ENCODE results near the gene SLC39A1.
A peak's percentile ranks its signal among the peaks of the same experiment; 100 is the strongest.

SLC39A1 gene

DNA sequence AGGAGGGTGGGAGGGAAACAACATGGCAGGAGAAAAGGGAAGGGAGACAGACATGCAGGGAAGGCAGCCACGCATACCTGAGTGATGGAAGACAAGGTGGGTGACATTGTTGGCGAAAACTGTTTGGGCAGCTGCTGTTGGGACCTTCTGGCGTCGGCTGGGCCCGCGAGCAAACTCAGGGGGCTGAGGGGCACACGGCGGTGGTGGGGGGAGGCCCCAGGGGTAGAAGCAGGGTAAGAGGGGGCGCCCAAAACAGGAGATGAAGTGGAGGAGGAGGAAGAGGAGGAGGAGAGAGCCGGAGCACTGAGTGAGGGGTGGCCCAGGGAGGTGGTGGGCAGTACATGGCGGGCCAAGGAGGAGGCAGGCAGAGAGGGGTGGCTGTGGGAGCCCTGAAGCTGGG lies 12.2 kb downstream of the SLC39A1 start:
- H3K4me3 ChIP-seq (ENCODE audit: low read length): no peak overlapping the region
- no peak for TF ChIP-seq ZNF274 (IDR thresholded peaks at IDR 0.05; ENCODE audit: low read depth, low read length)

DNA sequence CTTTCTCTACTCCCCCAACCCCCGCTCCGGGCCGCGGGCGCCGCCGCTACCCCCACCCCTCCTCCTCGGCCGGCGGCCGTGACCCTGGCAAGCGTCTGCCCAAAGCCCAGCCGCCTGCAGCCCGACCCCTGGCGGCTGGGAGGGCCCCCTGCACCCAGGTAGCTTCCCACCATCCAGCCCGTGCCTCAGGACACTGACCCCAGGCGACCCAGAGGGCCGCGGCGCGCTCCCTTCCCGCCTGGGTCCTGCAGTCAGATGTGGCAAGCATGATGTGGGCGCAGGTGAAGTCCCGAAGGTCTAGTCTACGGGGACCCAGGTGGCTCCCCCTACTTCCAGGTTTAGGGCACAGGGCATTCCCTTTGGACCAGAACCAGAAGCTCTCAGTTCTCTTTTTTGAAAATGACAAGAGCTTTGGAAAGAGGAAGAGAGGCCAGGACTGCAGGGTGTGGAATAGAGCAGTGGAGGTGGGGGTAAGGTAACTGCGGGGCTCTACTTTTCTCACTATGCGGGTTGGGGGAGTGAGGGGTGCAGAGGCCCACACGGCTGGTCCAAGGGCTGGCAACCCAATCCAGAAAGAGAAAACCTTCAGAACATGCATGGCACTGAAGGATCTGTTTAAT lies 16.6 kb downstream of the SLC39A1 start, which contains the start of gene DENND4B:
Gene DENND4B, minus strand, starts transcription at position 97 of the 620 bp plus-strand sequence. CDS start 2,344 bp downstream, outside the sequence.
- no peak for TF ChIP-seq ZNF274 (IDR thresholded peaks at IDR 0.05; ENCODE audit: low read depth, low read length)
- H3K4me3 ChIP-seq (ENCODE audit: low read length): peak within 1 kb of the TSS; percentile 69

DNA sequence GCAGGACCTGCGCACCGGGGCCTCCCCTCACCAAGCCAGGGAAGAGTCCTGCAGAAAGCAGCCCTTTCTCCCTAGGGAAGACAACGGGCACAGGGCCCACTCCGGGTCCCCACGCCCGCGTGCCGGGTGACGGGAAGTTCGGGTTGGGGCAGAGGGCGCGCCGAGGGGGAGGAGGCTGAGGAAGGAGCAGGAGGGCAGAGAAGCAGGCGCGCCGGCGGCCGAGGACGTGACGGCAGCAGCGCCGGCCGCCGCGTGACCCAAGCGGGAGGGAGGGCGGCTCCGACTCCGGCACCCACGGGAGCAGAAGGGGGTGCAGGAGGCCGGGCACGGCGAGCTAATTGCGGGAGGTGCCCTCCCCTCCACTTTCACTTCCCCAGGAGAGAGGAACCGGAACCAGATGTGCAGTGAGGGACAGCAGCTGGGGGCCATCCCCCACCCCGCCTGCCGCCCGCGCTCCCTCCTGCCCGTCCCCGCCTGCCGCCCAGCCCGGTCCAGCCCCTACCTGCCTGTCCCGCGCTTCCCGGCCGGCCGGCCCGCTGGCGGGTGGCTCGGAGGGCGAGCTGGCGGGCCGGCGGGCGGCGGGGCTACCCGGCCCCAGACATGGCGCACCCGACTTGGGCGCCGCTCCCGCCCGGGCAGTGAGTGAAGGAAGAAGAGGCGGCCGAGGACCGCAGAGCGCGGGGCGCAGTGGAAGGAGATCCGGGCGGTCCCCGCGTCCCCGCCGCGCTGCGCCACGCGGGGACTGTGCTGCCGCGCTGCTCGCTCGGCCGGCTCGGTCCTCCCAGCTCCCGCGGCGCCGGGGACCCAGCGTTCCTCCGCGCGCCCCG lies 17.3 kb downstream of the SLC39A1 start:
- H3K4me3 ChIP-seq (ENCODE audit: low read length): peak overlapping the region; percentile 69
- no peak for TF ChIP-seq ZNF274 (IDR thresholded peaks at IDR 0.05; ENCODE audit: low read depth, low read length)

DNA sequence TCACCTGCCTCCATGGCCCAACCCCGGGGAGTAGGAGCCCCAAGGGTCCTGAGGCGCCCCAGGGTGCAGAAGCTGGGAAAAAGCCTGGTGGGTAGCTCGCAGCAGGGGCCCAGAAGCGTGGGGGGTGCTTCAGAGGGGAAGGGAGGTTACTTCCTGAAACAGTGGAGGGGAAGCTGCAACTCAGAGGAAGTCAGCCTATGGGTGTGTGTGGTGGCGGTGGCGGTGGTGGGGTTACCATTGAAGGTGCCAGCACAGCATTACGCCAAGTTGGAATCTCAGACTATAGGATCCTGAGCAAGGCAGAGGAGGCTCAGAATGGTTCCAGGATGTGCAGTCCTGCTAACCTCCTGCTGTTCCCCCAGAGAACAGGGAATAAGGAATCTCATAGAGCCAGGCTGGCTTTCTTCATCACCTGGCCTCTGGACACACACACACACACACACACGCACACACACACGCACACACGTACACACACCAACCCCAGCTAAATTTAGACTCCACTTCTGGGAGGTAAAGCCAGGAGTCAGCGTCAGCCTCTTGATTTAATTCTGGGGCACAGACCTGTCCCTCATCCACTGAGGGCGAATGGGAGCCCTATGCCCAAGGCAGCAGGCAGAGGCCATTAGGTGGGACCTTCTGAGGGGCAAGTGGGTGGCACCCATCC lies 18.1 kb downstream of the SLC39A1 start:
- peak overlapping the region; percentile 69 for H3K4me3 ChIP-seq (ENCODE audit: low read length)
- no peak for TF ChIP-seq ZNF274 (IDR thresholded peaks at IDR 0.05; ENCODE audit: low read depth, low read length)

DNA sequence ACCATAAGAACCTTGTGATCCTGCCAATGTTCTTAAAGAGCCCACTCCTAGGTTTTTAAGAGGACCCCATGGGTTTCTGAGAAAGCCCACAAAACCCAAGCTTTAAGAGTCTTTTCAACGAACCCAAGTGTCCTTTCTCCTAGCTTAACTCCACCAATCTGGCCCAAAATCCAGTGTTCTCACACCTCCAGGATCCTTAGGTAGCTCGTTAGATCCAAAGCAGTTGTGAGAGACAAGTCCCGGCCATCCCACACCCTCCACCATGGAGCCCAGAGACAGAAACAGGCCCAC lies 18.6 kb downstream of the SLC39A1 start:
- TF ChIP-seq ZNF274 (IDR thresholded peaks at IDR 0.05; ENCODE audit: low read depth, low read length): no peak
- peak overlapping the region; percentile 69; the same call in 1 of the 2 replicates for H3K4me3 ChIP-seq (ENCODE audit: low read length)

DNA sequence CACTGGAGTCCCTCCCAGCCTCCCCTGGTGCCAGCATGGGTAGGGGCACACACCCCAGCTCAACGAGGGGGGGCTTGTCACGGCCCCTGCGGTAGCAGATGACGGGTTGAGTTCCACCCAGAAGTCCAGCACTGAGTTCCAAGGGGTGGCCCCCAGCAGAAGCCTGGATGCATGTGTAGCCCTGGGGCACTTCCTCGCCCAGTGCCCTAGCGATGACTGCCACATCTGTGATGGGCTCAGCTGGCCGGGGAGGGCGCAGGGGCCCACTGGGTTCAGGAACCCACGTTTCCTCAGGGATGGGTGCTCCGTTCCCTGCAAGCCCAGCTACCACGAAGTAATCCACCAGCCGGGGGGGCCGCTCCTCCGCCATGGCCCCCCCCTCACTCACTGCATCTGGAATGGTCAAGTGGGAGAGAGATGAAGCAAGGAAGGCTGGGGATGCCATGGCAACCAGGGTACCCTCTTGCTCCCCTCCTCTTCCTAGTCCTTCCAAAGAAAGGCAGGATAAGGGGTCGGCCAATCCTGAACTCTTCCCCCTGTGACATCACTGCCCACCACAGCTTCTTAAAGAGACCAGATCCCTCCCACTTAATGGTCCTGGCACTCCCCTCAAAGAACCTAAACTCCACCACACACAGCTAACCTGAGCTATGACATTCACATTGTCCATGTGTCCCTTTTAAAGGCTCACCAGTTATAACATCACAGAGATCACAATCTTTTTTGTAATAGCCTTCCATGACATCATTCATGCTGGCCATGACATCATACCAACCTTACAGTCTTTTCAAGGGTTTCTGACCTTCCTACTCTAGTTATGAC lies 19.1 kb downstream of the SLC39A1 start:
- TF ChIP-seq ZNF274 (IDR thresholded peaks at IDR 0.05; ENCODE audit: low read depth, low read length): no peak
- H3K4me3 ChIP-seq (ENCODE audit: low read length): peak overlapping the region; percentile 69; the same call in 1 of the 2 replicates

DNA sequence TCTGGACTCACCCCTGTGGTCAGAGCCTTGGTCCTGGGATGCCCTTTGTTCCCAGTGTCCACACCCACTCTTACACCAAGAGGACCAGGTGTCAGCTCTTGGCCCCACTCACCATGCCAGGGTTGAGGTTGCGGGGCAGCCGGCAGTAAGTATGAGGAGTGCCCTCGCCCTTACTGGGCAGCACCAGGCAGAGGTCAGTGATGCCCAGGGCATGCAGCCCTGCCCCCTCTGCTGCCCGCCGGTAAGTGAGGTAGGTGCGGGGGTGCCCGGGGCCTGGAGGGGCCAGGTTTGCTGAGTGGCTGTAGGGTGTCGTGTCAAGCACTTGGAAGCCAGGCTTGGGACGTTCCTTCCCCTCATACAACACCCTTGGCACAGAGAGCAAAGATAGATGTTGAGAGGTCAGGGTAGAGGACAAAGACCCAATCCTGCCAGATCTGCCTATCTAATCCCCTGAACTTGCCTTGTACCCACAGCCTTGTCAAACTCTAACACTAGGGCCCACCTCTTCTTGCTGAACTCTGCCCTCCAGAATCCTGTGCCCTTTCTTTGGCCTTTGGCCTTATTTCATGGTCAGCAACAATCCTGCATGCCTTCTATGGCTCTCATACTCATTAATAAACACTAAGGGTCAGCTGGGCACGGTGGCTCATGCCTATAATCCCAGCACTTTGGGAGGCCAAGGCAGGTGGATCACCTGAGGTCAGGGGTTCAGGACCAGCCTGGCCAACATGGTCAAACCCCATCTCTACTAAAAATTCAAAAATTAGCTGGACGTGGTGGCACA lies 20.4 kb downstream of the SLC39A1 start:
- no peak for TF ChIP-seq ZNF274 (IDR thresholded peaks at IDR 0.05; ENCODE audit: low read depth, low read length)
- no peak overlapping the region for H3K4me3 ChIP-seq (ENCODE audit: low read length)

DNA sequence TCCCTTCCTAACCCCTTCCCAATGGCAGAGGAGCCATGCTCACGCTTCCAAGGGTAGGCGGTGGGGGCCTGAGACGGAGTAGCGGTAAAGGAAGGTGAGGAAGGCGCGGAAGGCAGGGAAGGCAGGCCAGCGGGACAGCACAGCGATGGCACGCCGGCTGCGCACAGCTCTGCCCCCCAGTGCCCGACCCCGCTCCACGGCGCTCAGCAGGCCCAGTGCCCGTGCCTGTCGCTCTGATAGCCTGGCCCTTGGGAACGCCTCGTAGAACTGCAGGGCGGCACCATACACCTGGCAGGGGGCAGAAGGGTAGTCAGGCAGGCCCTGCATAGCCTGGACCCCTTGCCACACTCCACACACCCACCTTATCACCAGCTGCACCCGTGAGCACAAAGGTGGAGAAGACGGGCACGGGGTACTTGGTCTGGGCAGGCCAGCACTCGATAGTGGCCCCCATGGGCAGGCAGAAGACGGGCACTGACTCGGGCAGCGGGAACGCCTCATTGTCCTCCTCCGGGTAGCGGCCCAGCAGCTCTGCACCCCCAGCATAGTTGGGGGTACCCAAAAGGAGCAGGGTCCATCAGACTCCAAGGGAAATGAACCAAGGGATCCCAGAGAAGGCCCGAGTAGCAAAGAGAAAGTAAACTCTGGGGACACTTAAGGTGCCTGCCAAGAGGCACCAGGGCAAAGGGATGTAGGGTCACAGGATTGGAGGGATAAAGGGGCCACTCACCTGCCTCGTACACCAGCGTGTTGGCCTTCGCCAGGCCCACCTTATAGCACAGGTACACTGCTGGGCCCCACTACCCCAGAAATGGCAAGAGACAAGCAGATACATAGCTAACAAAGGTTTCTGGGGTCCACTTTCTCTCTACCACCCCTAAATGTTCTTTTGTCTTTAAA lies 21.3 kb downstream of the SLC39A1 start:
- TF ChIP-seq ZNF274 (IDR thresholded peaks at IDR 0.05; ENCODE audit: low read depth, low read length): no peak
- no peak overlapping the region for H3K4me3 ChIP-seq (ENCODE audit: low read length)

DNA sequence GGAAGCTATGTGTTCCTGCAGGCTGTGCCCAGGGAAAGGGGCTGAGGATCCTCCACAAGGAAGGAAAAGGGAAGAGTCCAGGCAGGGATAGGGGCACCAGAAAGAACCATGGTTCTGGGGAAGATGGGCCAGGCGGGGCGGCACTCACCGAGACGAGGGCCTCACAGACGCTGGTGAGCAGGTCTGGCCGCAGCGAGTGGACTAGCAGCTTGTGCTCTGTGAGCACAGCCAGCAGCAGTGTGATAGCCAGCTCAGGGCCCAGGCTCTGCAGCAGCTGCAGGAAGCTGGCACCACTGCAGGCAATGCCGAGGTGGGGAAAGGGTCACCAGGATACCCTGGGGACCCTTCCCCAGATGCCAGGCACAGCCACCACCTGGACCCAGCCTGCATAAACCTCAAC lies 22.6 kb downstream of the SLC39A1 start:
- no peak for TF ChIP-seq ZNF274 (IDR thresholded peaks at IDR 0.05; ENCODE audit: low read depth, low read length)
- no peak overlapping the region for H3K4me3 ChIP-seq (ENCODE audit: low read length)

DNA sequence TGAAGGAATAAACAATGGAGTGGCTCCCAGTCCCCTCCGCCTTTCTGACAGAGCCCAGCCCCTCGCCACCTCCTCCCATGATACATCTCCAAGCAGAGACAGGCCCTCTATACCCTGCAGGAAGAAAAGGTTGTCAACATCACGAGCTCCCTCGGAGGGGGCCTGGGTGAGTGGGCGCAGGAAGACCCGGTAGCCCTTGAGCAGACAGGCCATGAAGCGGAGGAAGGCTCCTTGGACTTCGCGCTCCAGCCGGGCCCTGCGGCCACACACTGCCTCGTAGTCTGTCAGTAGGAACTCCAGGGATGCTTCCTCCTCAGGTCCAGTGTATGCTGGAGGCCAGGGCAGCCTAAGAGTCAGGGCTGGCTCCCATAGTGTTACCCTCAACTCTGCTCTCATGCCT lies 23.9 kb downstream of the SLC39A1 start:
- no peak overlapping the region for H3K4me3 ChIP-seq (ENCODE audit: low read length)
- TF ChIP-seq ZNF274 (IDR thresholded peaks at IDR 0.05; ENCODE audit: low read depth, low read length): no peak

DNA sequence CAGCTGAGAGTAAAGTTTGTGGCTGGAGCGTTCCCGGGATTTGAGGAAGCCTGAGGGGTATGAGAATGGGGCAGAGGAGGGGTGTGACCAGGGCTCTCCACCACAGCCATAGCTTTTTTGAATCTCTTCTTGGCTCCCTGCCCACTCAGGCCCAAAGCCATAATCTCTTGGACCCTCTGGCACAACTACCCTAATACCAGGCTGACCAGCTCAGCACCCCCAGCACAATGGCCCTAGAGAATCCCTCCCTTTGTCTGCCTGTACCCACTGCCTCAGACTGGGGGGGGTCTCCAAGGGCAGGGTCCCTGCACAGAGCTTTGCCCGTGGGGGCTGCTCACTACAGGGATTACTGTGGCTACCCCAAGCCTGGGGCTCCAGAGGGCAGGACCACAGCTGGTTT lies 24.3 kb downstream of the SLC39A1 start:
- TF ChIP-seq ZNF274 (IDR thresholded peaks at IDR 0.05; ENCODE audit: low read depth, low read length): no peak
- H3K4me3 ChIP-seq (ENCODE audit: low read length): no peak overlapping the region

DNA sequence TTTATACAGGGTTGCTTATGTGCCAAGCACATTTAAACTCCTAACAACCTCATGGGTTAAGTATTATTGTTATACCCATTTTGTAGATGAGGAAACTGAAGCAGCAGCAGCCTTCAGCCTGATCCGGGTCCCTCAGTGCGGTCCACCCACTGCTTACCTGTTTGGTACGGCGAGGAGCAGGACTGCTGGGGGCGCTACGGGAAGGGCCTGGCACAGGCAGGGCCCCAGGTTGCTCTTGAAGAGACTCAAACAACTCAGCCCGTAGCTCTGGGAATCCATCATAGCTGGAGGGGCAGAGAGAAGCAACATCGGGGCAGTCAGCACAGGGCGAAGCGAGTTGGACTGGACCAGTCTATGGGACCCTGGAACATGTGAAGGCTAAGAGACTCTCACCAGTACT lies 26.0 kb downstream of the SLC39A1 start:
- H3K4me3 ChIP-seq (ENCODE audit: low read length): no peak overlapping the region
- TF ChIP-seq ZNF274 (IDR thresholded peaks at IDR 0.05; ENCODE audit: low read depth, low read length): no peak
